Endodermal cell (in vitro differentiated cells): ENCODE results near the gene KRT76. TPM values are rescaled to one million over a fixed set of nuclear protein-coding genes. Genes with fewer than 3 reads are reported as not detected.

Experiments
- DNase-seq: peaks from one replicate; pipeline ENCODE4 v3.0.0-alpha.2; 2017
- H3K27ac ChIP-seq: 2 replicates; pipeline ENCODE4 v1.5.1; 2013; ENCODE audit warnings: mild to moderate bottlenecking, low read depth, low read length, moderate library complexity
- H3K27me3 ChIP-seq: 2 replicates; pipeline ENCODE4 v1.6.1; 2013; ENCODE audit warnings: mild to moderate bottlenecking, low read length, moderate library complexity; ENCODE audit not compliant: insufficient read depth, control insufficient read depth, poor library complexity, severe bottlenecking
- H3K36me3 ChIP-seq: 2 replicates; pipeline ENCODE4 v1.7.0; 2013; ENCODE audit warnings: mild to moderate bottlenecking, low read length, moderate library complexity; ENCODE audit not compliant: control insufficient read depth, insufficient read depth
- H3K4me1 ChIP-seq: one replicate; pipeline ENCODE4 v1.7.0; 2013; ENCODE audit warnings: low read length; ENCODE audit not compliant: control insufficient read depth, insufficient read depth
- H3K4me3 ChIP-seq: 2 replicates; pipeline ENCODE4 v1.5.1; 2013; ENCODE audit warnings: mild to moderate bottlenecking, low read length, moderate library complexity
- H3K9ac ChIP-seq: 2 replicates; pipeline ENCODE4 v1.6.1; 2013; ENCODE audit warnings: mild to moderate bottlenecking, low read length, moderate library complexity; ENCODE audit not compliant: poor library complexity, severe bottlenecking; ENCODE audit errors: extremely low read depth
- H3K9me3 ChIP-seq: 2 replicates; pipeline ENCODE4 v1.6.1; 2013; ENCODE audit warnings: mild to moderate bottlenecking, low read length, moderate library complexity; ENCODE audit not compliant: control insufficient read depth
- H3K27ac Mint-ChIP-seq: 2 replicates; pipeline ENCODE4 v1.8.0; 2020; ENCODE audit warnings: mixed read lengths
- H3K27me3 Mint-ChIP-seq: 2 replicates; pipeline ENCODE4 v1.8.0; 2021; ENCODE audit warnings: mild to moderate bottlenecking, mixed read lengths; ENCODE audit not compliant: insufficient read depth
- H3K36me3 Mint-ChIP-seq: 2 replicates; pipeline ENCODE4 v1.8.0; 2020; ENCODE audit warnings: low read depth, mixed read lengths
- H3K4me1 Mint-ChIP-seq: 2 replicates; pipeline ENCODE4 v1.8.0; 2020; ENCODE audit warnings: mixed read lengths
- H3K4me3 Mint-ChIP-seq: 2 replicates; pipeline ENCODE4 v1.8.0; 2020; ENCODE audit warnings: mild to moderate bottlenecking, moderate library complexity, mixed read lengths
- H3K9me3 Mint-ChIP-seq: 2 replicates; pipeline ENCODE4 v1.8.0; 2020; ENCODE audit warnings: mild to moderate bottlenecking, mixed read lengths
- CTCF ChIP-seq: fragments of 200-600 bp; sonication (generic); conservative IDR thresholded peaks from 2 replicates; pipeline ENCODE4 v1.5.0; 2021; ENCODE audit warnings: antibody characterized with exemption, mild to moderate bottlenecking
- WGBS, 2 experiments: methylation state at CpG; one replicate each; pipeline versions ENCODE4 v1.1.5 to v1.1.7; 2013; ENCODE audit warnings: missing lambda C conversion rate in 2 of 2, mixed read lengths in 1 of 2; ENCODE audit not compliant: insufficient coverage in 1 of 2, insufficient read length in 1 of 2; 5-methylcytosine and 5-hydroxymethylcytosine counted together
- total RNA-seq, 2 donors: library from RNA; stranded (reverse); fragmentation: NEBNext Ultra II Directional in 1 of 2; extraction: Animal tissue kit (Norgen Biotek cat#: 25700) in 1 of 2; gene quantifications; 2 replicates in 1 of 2; 3 replicates in 1 of 2; pipeline ENCODE4 v1.2.1, GENCODE V29; 2021

The KRT76 gene
- total RNA-seq, 2 donors from 2014 or later, result not detected

GRCh38 chr12:52729147-52729546 lies 48.0 kb downstream of the KRT76 start:
- H3K27me3 ChIP-seq, result peaks cover 81% of the 10 kb centered on the region
- H3K4me1 ChIP-seq, result no peaks in the 10 kb centered on the region
- H3K4me1 Mint-ChIP-seq, result no peaks in the 10 kb centered on the region
- no peaks in the 10 kb centered on the region for H3K36me3 Mint-ChIP-seq
- no peak for DNase-seq
- no peaks in the 10 kb centered on the region for H3K36me3 ChIP-seq
- no peaks in the 10 kb centered on the region for H3K9me3 ChIP-seq
- H3K27ac Mint-ChIP-seq, result no peak overlapping the region
- TF ChIP-seq CTCF, result no peak
- 79 to 88% methylated on average over 5 to 10 of the region's 10 CpGs for WGBS, 2 experiments
- no peak overlapping the region for H3K4me3 ChIP-seq
- H3K9ac ChIP-seq, result no peak overlapping the region
- H3K27me3 Mint-ChIP-seq, result peaks cover 45% of the 10 kb centered on the region
- H3K9me3 Mint-ChIP-seq, result no peaks in the 10 kb centered on the region
- no peak overlapping the region for H3K4me3 Mint-ChIP-seq
- H3K27ac ChIP-seq, result no peak overlapping the region

- no peak overlapping the region for H3K4me3 ChIP-seq
- Mint-ChIP-seq H3K27ac (no peak overlapping the region), H3K4me1 (no peaks in the 10 kb centered on the region), H3K9me3 (no peaks in the 10 kb centered on the region), H3K27me3 (peaks cover 40% of the 10 kb centered on the region), H3K4me3 (no peak overlapping the region), H3K36me3 (no peaks in the 10 kb centered on the region)
- H3K27ac ChIP-seq, result no peak overlapping the region
- no peaks in the 10 kb centered on the region for H3K9me3 ChIP-seq
- no peaks in the 10 kb centered on the region for H3K36me3 ChIP-seq
- WGBS, 2 experiments, result 93 to 100% methylated on average over 1 to 2 of the region's 2 CpGs
- H3K9ac ChIP-seq, result no peak overlapping the region
- peaks cover 73% of the 10 kb centered on the region for H3K27me3 ChIP-seq
- TF ChIP-seq CTCF, result no peak
- no peaks in the 10 kb centered on the region for H3K4me1 ChIP-seq
- DNase-seq, result no peak
Measured at GRCh38 chr12:52728374-52728773, 48.8 kb downstream of the KRT76 start.

- 88 to 93% methylated on average over 3 to 4 of the region's 4 CpGs for WGBS, 2 experiments
- no peak for TF ChIP-seq CTCF
- no peaks in the 10 kb centered on the region for H3K36me3 Mint-ChIP-seq
- H3K9ac ChIP-seq, result no peak overlapping the region
- no peak overlapping the region for H3K4me3 Mint-ChIP-seq
- H3K4me1 Mint-ChIP-seq, result no peaks in the 10 kb centered on the region
- no peaks in the 10 kb centered on the region for H3K4me1 ChIP-seq
- no peak overlapping the region for H3K27ac ChIP-seq
- H3K9me3 Mint-ChIP-seq, result no peaks in the 10 kb centered on the region
- no peak overlapping the region for H3K4me3 ChIP-seq
- H3K27me3 ChIP-seq, result peaks cover 60% of the 10 kb centered on the region
- no peak overlapping the region for H3K27ac Mint-ChIP-seq
- H3K27me3 Mint-ChIP-seq, result peaks cover 41% of the 10 kb centered on the region
- H3K36me3 ChIP-seq, result no peaks in the 10 kb centered on the region
- H3K9me3 ChIP-seq, result no peaks in the 10 kb centered on the region
- no peak for DNase-seq
Measured at GRCh38 chr12:52727037-52727436, 50.1 kb downstream of the KRT76 start.
